HT-29 (cell line): Measurements from ENCODE around the gene HERC4. TPM values are rescaled to one million over a fixed set of nuclear protein-coding genes. Genes with fewer than 3 reads are reported as not detected.
A peak's percentile ranks its signal among the peaks of the same experiment; 100 is the strongest.

Source experiments
- DNase-seq: peaks from one replicate; pipeline ENCODE4 v3.0.0-alpha.2; 2015; ENCODE audit warnings: low spot score
- total RNA-seq: library from RNA; depleted of rRNA; stranded (reverse); fragments of >200 nt; shearing (Covaris generic); gene quantifications from 2 replicates; pipeline ENCODE4 v1.2.3, GENCODE V29; 2014; rRNA removed

Gene HERC4, protein sequence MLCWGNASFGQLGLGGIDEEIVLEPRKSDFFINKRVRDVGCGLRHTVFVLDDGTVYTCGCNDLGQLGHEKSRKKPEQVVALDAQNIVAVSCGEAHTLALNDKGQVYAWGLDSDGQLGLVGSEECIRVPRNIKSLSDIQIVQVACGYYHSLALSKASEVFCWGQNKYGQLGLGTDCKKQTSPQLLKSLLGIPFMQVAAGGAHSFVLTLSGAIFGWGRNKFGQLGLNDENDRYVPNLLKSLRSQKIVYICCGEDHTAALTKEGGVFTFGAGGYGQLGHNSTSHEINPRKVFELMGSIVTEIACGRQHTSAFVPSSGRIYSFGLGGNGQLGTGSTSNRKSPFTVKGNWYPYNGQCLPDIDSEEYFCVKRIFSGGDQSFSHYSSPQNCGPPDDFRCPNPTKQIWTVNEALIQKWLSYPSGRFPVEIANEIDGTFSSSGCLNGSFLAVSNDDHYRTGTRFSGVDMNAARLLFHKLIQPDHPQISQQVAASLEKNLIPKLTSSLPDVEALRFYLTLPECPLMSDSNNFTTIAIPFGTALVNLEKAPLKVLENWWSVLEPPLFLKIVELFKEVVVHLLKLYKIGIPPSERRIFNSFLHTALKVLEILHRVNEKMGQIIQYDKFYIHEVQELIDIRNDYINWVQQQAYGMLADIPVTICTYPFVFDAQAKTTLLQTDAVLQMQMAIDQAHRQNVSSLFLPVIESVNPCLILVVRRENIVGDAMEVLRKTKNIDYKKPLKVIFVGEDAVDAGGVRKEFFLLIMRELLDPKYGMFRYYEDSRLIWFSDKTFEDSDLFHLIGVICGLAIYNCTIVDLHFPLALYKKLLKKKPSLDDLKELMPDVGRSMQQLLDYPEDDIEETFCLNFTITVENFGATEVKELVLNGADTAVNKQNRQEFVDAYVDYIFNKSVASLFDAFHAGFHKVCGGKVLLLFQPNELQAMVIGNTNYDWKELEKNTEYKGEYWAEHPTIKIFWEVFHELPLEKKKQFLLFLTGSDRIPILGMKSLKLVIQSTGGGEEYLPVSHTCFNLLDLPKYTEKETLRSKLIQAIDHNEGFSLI
- 15.8 and 19.4 TPM in 2 replicates for total RNA-seq

GRCh38 chr10:68074775-68075549, at the start of gene HERC4:
Gene HERC4 (minus strand): TSS chr10:68075283. CDS start chr10:68073108, 2,175 bp downstream.
- peak; percentile 88 for DNase-seq

- no peak for DNase-seq
Measured at GRCh38 chr10:68124718-68125117, 49.6 kb upstream of the HERC4 start.

DNA sequence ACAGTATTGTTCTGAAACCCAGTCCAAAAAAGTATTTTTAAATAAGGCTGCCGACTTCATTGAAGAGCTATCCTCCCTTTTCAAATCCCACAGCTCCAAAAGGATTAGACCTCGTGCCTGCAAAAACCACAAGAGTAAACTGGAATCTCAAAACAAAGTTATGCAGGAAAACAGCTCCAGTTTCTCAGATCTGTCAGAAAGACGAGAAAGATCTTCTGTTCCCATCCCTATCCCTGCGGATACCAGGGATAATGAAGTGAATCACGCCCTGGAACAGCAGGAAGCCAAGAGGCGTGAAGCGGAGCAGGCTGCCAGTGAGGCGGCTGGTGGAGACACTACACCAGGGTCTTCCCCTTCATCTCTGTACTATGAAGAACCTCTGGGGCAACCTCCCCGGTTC, 46.8 kb upstream of the HERC4 start:
- DNase-seq, result no peak

DNA sequence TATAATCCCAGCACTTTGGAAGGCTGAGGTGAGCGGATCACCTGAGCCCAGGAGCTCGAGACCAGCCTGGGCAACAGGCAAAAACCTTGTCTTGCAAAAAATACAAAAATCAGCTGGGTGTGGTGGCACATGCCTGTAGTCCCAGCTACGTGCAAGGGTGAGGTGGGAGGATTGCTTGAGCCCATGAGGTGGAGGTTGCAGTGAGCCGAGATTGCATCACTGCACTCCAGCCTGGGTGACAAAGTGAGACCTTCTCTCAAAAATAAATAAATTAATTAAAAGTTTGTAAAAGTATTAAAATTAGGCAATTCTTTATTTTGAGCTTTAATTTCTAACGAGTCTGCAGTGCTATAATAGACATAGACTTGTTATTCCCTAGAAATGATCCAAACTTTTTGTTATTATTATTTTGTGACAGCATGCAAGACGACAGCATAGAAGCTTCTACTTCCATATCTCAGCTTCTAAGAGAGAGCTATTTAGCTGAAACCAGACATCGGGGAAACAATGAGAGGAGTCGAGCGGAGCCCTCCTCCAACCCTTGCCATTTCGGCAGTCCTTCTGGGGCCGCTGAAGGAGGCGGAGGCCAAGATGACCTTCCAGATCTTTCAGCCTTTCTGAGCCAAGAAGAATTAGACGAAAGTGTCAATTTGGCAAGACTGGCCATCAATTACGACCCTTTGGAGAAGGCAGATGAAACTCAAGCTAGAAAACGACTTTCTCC, 46.1 kb upstream of the HERC4 start:
- DNase-seq, result no peak

GRCh38 chr10:68118657-68119056, 43.6 kb upstream of the HERC4 start:
- DNase-seq, result no peak

DNA sequence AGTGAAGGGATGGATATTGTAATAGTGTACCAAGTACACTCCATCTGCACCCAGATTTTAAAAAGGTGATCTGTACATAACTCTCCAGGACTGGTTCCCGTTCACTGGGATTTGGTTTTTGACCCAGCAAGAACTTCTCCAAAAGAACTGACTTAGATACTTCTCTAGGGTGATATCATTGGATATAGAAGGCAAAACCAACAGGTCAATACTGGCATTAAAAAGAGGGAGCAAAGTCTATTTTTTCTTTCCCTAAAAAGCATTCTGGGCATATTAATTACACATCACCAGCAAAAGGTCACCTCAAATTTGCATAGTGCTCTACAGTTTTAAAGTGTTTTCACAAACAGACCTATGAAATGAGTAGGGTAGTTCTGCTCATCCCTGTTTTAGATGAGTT, 37.8 kb upstream of the HERC4 start:
- no peak for DNase-seq

GRCh38 chr10:68111584-68111983, 36.5 kb upstream of the HERC4 start:
- no peak for DNase-seq

DNA sequence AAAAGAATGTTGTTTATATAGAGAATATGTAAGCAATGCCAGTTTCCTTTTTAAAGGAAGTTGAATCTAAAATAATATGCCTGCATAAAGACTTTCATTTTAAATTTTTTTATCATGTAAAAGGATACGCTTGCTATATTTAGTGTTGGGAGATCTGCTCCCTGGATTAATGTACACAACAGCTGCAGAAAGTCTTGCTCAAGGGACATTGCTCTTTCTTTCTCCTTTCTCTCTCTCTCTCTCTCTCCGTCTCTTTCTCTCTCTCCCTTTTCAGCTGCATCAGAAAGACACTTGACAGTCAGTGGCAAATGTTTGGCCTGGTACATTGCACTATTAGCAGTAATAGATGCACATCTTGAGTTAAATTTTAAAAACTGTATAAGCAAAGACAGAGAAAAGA, 34.9 kb upstream of the HERC4 start:
- DNase-seq, result no peak

DNA sequence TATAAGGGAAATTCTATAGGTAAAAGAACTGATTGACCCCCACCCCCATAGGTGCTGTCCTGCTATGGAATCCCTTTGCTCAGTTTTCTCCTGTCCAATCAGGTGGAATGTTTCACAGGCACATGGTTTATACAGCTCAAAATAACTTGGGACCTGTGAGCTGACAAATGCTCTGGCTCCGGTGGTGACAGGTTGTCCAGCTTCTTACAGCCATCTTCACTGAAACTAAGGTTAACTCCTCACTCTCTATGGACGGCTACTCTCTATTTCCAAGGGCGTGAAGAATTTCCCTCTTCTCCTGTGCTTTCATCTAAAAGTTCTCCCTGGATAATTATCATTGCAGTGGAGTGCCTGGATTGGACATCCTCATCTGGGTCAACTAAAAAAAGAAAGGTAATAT, 34.2 kb upstream of the HERC4 start, which contains the start of gene MYPN:
Gene MYPN (plus strand): TSS at position 158 of the 400 bp plus-strand sequence. CDS start 11,951 bp downstream, outside the sequence.
- no peak for DNase-seq

- no peak for DNase-seq
Measured at GRCh38 chr10:68108653-68109052, 33.6 kb upstream of the HERC4 start.

DNA sequence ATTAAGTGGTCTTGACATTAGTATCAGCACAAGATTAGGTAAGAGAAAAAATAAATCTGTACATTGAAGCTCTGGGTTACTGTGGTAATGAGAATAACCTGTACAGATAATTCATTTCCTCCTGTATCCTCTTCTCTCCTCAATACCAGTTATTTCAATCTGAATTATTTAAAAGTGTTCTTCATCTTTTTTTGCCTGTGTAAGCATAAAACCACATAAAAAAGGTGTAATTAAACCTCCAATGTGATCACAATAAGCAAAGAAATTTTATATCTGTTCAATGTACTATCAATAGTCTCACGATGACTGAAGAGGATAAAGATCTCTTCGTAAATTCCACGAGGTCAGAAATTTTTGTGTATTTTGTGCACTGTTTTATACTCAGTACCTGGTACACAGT, 33.0 kb upstream of the HERC4 start:
- DNase-seq, result no peak

DNA sequence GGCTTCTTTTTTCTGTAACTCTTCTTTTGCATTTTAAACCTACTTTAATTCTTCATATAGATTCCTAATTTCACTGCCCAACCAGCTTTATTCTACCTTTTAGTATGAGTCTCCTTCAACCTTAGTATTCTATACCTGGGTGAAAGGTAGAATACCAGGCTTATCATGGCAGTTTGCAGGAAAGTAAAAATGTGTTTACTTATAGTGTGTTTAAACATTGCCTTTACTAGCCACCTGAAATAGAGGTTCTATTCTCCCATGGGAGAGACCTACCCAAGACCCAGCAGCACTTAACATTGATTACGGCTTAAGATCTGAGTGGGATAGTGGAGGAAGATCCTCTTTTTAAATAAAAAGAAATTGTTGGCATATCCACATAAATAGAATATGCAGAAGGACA, 32.6 kb upstream of the HERC4 start:
- no peak for DNase-seq

- no peak for DNase-seq
Measured at GRCh38 chr10:68106656-68107055, 31.6 kb upstream of the HERC4 start.

- no peak for DNase-seq
Measured at GRCh38 chr10:68105820-68106219, 30.7 kb upstream of the HERC4 start.

DNA sequence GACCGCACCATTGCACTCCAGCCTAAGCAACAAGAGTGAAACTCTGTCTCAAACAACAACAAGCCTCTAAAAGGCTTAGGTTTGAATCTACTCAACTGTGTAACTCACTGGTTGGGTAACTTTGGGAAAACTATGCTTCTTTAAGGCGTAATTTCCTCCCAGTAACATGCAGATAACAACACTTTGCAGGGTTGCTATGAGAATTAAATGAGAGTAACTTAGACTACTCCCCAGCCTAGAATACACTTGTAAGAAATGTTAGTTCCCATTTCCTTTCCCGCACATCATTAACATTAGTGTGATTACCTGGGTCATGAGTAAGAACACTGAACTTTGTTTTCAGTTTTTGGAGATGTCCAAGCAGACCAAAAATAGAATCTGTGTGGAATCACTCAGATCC, 28.8 kb upstream of the HERC4 start:
- no peak for DNase-seq

DNA sequence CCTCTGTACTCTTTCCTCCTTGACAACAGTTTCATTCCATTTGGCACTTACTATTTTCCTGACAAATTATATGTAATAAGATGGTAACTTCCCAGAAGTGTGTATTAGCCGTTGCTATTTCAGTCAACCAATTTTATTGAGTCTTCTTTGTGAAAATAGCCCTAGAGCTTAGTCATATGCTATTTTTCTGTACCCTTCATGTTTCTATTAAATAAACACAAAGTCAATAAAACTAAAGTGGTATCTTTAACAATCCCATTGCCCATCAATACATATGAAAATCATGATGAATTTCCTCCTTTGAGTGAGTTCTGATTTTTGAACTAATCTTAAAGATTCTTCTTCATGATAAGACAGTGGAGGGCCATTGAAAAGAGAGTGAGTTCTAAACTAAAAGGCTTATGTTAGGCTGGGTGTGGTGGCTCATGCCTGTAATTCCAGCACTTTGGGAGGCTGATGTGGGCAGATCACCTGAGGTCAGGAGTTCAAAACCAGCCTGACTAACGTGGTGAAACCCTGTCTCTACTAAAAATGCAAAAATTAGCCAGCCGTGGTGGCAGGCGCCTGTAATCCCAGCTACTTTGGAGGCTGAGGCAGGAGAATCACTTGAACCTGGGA, 28.3 kb upstream of the HERC4 start:
- no peak for DNase-seq

DNA sequence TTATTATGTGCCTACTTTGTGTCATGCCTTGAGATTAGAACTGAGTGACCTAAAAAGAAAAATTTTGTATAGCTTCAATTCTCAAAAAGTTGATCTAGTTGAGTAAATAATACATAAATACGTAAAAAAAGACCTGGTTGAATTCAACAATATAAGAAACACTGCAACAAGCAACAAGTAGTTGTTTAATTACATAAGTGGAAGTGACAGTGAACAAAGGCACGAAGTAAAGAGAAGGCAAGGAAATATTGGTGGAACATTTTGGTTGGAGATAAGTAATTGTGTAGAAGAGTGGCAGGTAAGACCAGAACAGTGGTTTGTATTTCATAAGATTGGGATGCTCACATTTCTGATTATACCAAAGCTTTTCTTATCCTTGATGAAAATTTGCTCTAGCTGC, 26.0 kb upstream of the HERC4 start:
- no peak for DNase-seq

- DNase-seq, result no peak
Measured at GRCh38 chr10:68099736-68100135, 24.7 kb upstream of the HERC4 start.

GRCh38 chr10:68096913-68097516, 21.9 kb upstream of the HERC4 start:
- DNase-seq, result peak; percentile 89

GRCh38 chr10:68095153-68095552, 20.1 kb upstream of the HERC4 start:
- no peak for DNase-seq
